Right lobe of liver (tissue), 4 donors: Measurements from ENCODE around the gene SLC25A42.

Experiments used
- CTCF ChIP-seq, 4 donors: fragments of 200-600 bp in 3 of 4; fragments of 450-650 bp in 1 of 4; IDR thresholded peaks; one replicate each; pipeline versions ENCODE4 v1.5.1 to v1.8.0; 2016 to 2022; ENCODE audit warnings: antibody characterized with exemption in 4 of 4, mild to moderate bottlenecking in 2 of 4
- POLR2A ChIP-seq: fragments of 450-650 bp; IDR thresholded peaks from one replicate; pipeline ENCODE4 v1.6.1; 2017; ENCODE audit warnings: antibody characterized with exemption, mild to moderate bottlenecking
- donor health status: DM: no; HTN: no; CAD: no.
- donor health status: DM: no; HTN: no; CAD: no.
- donor health status: DM: no; HTN: yes; CAD: no.

GRCh38 chr19:19057317-19057716 lies 6.5 kb upstream of the SLC25A42 start:
- TF ChIP-seq CTCF (IDR thresholded peaks at IDR 0.05) (no peak), POLR2A (no peak)
